ENCODE measurements around the gene CAMTA1. TPM values are rescaled to one million over a fixed set of nuclear protein-coding genes. Genes with fewer than 3 reads are reported as not detected.
"Not testable (repeated sequence)": the region's sequence is repeated elsewhere in the genome, so short reads cannot be mapped to it uniquely, and the experiment has no call there.

Gene CAMTA1
- total RNA-seq, 2 donors from 2014 or later = 76.6 to 85.8 TPM

DNA sequence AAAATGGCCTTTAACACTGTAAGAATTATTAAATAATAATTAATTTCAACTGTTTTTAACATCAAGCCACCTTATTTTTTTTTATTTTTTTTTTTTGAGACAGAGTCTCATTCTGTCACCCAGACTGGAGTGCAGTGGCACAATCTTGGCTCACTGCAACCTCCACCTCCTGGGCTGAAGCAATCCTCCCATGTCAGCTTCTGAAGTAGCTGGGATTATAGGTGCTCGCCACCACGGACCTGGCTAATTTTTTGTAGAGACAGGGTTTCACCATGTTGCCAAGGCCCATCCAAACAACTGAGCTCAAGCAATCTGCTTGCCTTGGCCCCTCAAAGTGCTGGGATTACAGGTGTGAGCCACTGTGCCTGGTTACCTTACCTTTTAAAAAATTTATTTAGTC is 46.8 kb downstream of the CAMTA1 start:
- ATAC-seq; DNase-seq; intact Hi-C loops (cut with DNase I, micrococcal nuclease): not testable (repeated sequence)

DNA sequence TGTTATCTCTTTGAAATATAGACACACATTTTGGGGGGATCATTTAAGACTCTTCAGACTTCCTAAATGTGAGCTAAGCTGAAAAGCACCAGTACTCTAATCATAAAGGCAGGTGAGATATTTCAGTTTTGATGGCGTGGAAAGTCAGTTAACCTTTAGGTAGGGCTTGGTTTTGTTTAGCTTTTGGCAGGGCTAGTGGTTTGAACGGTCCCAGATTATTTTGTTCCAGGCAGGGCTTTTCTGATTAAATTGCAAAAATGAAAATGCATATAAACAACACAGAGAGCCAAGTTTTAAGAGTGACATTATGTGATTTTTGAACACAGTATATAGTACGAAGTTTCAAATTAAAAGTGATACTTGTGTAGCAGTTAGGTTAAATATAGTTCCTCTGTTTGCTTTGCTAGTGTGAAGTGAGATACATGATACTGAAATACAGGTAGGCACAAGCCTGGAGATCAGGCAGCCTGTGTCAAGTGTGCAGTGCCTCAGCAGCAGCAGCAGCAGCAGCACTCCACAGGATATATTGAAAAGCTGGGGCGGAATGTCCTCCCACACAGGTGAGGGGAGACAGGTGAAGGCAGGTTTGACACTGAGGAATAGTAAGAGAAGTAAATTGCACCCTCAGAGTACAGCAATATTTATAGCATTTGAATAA is 47.4 kb downstream of the CAMTA1 start:
- ATAC-seq = peak; percentile 77
- intact Hi-C loops (cut with DNase I, micrococcal nuclease) = no loop called here
- DNase-seq = no peak

GRCh38 chr1:6833804-6834203 is 48.5 kb downstream of the CAMTA1 start:
- DNase-seq (no peak), ATAC-seq (no peak)
- intact Hi-C loops (cut with DNase I, micrococcal nuclease) = no loop called here

DNA sequence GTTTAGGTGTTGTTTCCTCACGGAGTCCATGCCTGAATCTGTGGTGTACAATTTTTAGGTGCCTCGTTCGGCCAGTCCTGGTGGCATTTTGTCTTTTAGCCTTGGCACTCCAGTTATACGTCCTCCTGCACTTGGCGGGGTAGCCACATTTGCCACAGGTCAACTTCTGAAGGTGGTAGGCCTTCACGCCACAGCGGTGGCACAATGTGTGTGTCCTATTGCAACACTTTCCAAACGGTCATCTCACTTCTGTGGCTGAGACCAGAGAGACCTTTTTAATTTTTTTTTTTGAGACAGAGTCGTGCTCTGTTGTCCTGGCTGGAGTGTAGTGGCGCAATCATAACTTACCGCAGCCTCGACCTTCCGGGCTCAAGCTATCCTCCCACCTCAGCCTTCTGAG is 49.1 kb downstream of the CAMTA1 start:
- DNase-seq (no peak), ATAC-seq (no peak)
- intact Hi-C loops (cut with DNase I, micrococcal nuclease) = no loop called here

- intact Hi-C loops (cut with DNase I, micrococcal nuclease) = no loop called here
- ATAC-seq (no peak), DNase-seq (no peak)
Observed at GRCh38 chr1:6835139-6835538, 49.9 kb downstream of the CAMTA1 start.

- no peak for ATAC-seq
Observed at GRCh38 chr1:6842301-6842700, 57.0 kb downstream of the CAMTA1 start.

DNA sequence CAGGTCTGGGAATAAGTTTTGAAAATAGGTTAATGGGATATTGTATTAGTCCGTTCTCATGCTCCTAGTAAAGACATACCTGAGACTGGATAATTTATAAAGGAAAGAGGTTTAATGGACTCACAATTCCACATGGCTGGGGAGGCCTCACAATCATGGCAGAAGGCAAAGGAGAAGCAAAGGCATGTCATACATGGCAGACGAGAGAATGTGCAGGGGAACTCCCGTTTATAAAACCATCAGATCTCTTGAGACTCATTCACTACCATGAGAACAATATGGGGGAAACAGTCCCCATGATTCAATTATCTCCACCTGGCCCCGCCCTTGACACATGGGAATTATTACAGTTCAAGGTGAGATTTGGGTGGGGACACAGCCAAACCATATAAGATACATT is 60.5 kb downstream of the CAMTA1 start:
- intact Hi-C loops (cut with DNase I, micrococcal nuclease); ATAC-seq; DNase-seq: not testable (repeated sequence)

More at GRCh38 chr1:6842301-6842700, 57.0 kb downstream of the CAMTA1 start:
- no peak for DNase-seq
- intact Hi-C loops (cut with DNase I, micrococcal nuclease) = no loop called here

DNA sequence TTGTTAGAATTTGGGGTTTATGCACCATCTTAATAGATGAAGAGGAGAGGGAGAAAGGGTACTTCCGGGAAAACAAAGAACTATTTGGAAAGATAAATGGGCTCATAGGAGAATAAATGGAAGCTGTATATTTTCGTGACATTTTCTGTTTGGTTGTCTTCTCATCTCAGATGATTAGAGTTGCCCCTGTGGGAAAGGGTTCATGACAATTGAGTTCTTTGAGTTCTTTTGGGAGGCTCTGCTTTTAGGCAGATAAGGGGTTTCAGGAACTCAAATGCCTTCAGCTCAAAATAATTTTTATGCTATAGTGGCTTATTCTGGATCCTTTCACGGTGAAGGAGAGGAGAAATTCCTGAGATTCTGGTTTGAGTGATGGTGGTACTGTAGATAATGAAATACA is 63.6 kb downstream of the CAMTA1 start:
- intact Hi-C loops (cut with DNase I, micrococcal nuclease) = no loop called here
- ATAC-seq (no peak), DNase-seq (no peak)

DNA sequence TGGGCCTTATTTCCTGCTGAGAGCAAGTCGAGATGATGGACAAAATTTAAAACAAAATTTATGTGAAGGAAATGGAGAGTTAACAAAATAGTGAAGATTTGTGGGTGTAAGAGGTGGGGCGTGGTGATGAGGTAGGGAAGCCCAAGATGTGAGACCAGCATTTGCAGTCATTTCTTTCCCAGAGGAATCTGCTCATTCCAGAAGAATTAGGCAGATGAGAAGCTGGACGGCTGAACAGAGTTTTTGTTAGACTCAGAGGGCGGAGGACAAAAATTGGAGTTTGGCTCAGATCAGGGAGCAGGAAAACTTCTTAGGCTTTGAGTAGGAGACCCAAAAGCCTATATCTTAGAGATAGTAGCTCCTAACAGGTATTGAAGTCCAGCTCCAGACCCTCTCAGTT is 65.3 kb downstream of the CAMTA1 start:
- intact Hi-C loops (cut with DNase I, micrococcal nuclease) = no loop called here
- no peak for DNase-seq
- no peak for ATAC-seq

GRCh38 chr1:6852136-6852890 is 67.1 kb downstream of the CAMTA1 start:
- intact Hi-C loops (cut with DNase I, micrococcal nuclease) = no loop called here
- ATAC-seq (peak; percentile 73), DNase-seq (no peak)

DNA sequence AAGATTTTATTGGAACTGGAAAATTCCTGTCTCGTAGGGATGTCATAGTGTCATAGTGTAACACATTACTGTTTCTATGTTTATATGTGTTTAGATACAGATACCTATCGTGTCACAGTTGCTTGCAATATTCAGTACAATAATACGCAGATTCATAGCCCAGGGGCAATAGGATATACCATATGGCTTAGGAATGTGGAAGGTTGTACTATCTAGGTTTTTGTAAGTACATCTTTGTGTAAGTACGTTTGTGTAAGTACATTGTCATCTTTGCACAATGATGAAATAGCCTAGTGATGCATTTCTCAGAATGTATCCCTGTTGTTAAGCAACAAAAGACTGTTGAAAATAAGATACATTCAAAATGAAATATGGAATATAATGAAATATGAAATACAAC is 68.9 kb downstream of the CAMTA1 start:
- intact Hi-C loops (cut with DNase I, micrococcal nuclease) = no loop called here
- DNase-seq = no peak
- ATAC-seq = no peak

DNA sequence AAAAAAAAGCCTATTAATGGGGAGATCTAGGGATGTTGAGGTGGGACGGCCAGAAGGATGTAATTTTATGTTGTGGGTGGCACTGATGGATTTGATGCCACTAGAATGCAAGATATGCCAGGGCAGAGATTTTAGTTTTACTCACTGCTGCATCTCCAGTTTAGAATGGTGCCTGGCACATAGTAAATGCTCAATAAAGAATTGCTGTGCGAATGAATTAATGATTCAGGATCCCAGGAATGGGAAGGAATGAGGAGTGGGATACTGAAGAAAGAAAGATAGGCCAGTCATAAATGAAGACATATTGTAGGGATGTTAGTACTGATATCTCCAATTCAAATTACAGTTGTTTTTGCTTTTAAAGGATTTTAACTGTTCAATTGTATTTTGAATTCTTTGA is 72.6 kb downstream of the CAMTA1 start:
- DNase-seq (no peak), ATAC-seq (no peak)
- intact Hi-C loops (cut with DNase I, micrococcal nuclease) = no loop called here

DNA sequence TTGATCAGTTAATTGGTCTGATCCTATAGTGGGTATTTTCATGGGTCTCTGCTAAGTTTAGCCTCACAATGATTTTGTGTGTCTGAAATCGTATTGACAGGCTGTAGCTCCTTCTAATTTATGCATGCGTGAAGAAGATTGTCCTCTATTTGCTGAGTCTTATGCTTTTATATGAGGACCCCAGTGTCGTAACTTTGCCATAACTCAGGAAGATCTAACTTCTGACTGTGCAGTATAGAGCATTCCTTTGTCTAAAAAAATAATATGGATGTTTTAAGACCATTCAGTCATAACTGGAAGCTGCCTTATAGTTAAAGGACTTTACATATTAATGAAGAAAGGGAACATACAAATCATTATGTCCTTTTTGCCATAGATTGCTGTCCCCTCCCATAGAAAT is 73.3 kb downstream of the CAMTA1 start:
- ATAC-seq (no peak), DNase-seq (no peak)
- intact Hi-C loops (cut with DNase I, micrococcal nuclease) = no loop called here

DNA sequence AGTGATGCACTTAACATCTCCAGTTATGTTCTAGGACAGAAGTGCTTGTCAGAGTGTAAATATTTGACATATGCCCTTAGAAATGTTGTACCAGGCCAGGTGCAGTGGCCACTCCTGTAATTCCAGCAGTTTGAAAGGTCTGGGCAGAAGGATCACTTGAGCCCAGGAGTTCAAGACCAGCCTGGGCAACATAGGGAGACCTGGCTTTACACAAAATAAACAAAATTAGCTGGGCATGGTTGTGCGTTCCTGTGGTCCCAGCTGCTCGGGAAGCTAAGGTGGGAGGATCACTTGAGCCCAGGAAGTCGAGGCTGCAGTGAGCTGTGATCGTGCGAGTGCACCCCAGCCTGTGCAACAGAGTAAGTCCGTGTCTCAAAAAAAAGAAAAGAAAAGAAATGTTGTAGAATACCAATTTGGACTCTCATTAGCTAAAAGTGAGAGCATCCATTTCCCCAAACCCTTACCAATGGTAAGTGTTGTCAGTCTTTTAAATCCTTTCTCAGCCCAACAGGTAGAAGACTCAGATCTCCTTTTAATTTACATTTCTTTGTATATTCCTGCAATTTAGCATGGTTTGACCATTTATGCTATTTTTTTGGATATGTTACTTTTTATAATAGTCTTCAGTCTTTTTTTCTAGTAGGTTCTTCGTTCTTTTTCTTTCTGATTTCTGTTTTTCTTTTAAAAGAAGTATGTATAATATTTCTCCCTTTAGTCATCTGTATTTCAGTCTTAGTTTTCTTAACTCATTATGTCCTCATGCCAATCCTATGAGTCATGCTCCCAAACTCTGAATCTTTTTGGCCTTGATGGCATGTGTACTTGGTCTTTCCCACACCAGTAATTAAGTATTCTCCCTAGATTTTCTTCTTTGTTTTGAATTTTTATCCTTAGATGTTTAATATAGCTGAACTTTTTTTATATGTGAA is 74.4 kb downstream of the CAMTA1 start:
- DNase-seq = no peak
- peak; percentile 44 for ATAC-seq
- intact Hi-C loops (cut with DNase I, micrococcal nuclease) = no loop called here

GRCh38 chr1:6860401-6860800 is 75.1 kb downstream of the CAMTA1 start:
- intact Hi-C loops (cut with DNase I, micrococcal nuclease) = no loop called here
- ATAC-seq = no peak
- no peak for DNase-seq

DNA sequence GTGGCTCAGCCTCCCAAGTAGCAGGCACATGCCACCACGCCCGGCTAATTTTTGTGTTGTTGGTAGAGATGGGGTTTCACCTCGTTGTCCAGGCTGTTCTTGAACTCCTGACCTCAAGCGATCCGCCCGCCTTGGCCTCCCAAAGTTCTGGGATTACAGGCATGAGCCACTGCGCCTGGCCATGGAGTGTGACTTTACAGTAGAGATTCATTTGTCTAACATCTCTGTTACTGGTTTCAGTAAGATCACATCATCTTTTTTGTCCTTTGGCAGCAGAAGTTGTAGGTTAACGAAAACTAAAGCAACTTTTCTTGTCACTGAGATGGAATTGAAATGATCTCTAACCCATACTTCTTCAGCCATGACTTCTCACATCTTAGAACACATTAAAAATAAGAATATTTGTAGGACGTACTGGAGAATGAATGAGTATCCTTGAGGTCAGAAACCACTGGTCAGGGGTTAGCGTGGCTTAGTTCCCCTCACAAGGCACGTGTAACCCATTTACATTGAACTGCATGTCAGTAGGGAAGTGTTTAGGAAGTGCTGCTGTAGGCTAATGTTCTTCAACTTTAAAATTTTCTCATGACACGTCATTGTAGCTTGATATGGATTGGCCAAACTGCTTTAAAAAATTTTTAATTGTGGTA is 75.9 kb downstream of the CAMTA1 start:
- intact Hi-C loops (cut with DNase I, micrococcal nuclease) = no loop called here
- no peak for ATAC-seq
- no peak for DNase-seq

- peak; percentile 80 for ATAC-seq
Observed at GRCh38 chr1:6862906-6863305, 77.7 kb downstream of the CAMTA1 start.

GRCh38 chr1:6864166-6864565 is 78.9 kb downstream of the CAMTA1 start:
- DNase-seq (no peak), ATAC-seq (no peak)
- intact Hi-C loops (cut with DNase I, micrococcal nuclease) = no loop called here

More at GRCh38 chr1:6862906-6863305, 77.7 kb downstream of the CAMTA1 start:
- intact Hi-C loops (cut with DNase I, micrococcal nuclease) = no loop called here
- no peak for DNase-seq

DNA sequence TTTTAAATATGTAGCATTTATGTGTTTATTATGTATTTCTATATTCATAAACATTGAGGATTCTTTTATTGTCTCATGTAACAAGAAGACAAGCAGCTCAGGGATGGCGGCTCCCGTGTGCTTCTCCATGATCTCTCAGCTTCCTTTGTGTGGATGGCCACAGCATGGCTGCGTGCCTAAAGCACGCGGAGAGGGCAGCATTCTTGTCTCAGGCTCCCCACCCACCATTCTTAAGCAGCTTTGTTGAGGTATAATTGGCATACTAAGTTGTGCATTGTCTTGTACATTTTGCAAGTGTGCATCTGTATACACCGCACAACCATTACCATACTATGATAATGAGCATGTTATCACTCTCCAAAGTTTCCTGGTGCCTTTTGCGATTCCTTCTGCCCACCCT is 81.6 kb downstream of the CAMTA1 start:
- DNase-seq = no peak
- no peak for ATAC-seq
- intact Hi-C loops (cut with DNase I, micrococcal nuclease) = no loop called here
